H1 (cell line): ENCODE results near the gene VPS37C. TPM values are rescaled to one million over a fixed set of nuclear protein-coding genes. Genes with fewer than 3 reads are reported as not detected.

Experiments
- CTCF ChIA-PET: fragments of 300-600 bp; sonication (Branson Sonifier 250); formaldehyde crosslinking; loops from one replicate; lab custom pipeline; 2021; ENCODE audit not compliant: partially characterized antibody; lab: Charles Lee
- POLR2A ChIA-PET: fragments of 300-600 bp; sonication (Branson Sonifier 250); formaldehyde crosslinking; loops from one replicate; lab custom pipeline; 2021; ENCODE audit warnings: inconsistent platforms; ENCODE audit not compliant: partially characterized antibody; lab: Charles Lee
- DNase-seq, 2 experiments: peaks; one replicate each; pipeline versions ENCODE4 v3.0.0 to v3.0.0-alpha.2; 2010 to 2022; ENCODE audit warnings: low spot score in 2 of 2, low read depth in 1 of 2, mixed read lengths in 1 of 2
- FAIRE-seq: peaks from 2 replicates; lab custom pipeline; 2011; peaks lifted over from hg19 to GRCh38; lab: Jason Lieb, UNC
- H2AFZ ChIP-seq: 2 replicates; pipeline ENCODE4 v1.8.1; 2012; ENCODE audit warnings: low read length, inconsistent platforms
- H2AK5ac ChIP-seq: 2 replicates; pipeline ENCODE4 v1.6.1; 2013; ENCODE audit warnings: low read depth, low read length
- H2BK120ac ChIP-seq: replicated peaks from 2 replicates; pipeline ENCODE3; 2013; ENCODE audit warnings: low read depth, low read length, inconsistent platforms
- H2BK12ac ChIP-seq: 2 replicates; pipeline ENCODE4 v1.6.1; 2013; ENCODE audit warnings: low read depth, low read length
- H2BK15ac ChIP-seq: 2 replicates; pipeline ENCODE4 v1.6.1; 2013; ENCODE audit warnings: low read length
- H2BK20ac ChIP-seq: 2 replicates; pipeline ENCODE4 v1.6.1; 2013; ENCODE audit warnings: low read length
- H2BK5ac ChIP-seq: 2 replicates; pipeline ENCODE4 v1.6.1; 2013; ENCODE audit warnings: low read depth, low read length
- H3K14ac ChIP-seq: 2 replicates; pipeline ENCODE4 v1.6.1; 2013; ENCODE audit warnings: inconsistent platforms; ENCODE audit not compliant: insufficient read length
- H3K18ac ChIP-seq: 2 replicates; pipeline ENCODE4 v1.6.1; 2013; ENCODE audit warnings: low read length; ENCODE audit errors: extremely low read depth
- H3K23ac ChIP-seq: 2 replicates; pipeline ENCODE4 v1.6.1; 2013; ENCODE audit warnings: inconsistent platforms; ENCODE audit not compliant: insufficient read length
- H3K23me2 ChIP-seq: 2 replicates; pipeline ENCODE4 v1.6.1; 2013; ENCODE audit warnings: low read depth, low read length
- H3K27ac ChIP-seq: 2 replicates; pipeline ENCODE4 v1.6.1; 2011; ENCODE audit warnings: low read depth, low read length, inconsistent platforms
- H3K27me3 ChIP-seq, 4 experiments: replicated peaks in 1 of 4; 1 replicate in 1 of 4; 2 replicates in 3 of 4; pipeline versions ENCODE4 v1.6.1 to v1.8.1; 2011 to 2013; ENCODE audit warnings: low read length in 3 of 4, mild to moderate bottlenecking in 3 of 4, inconsistent platforms in 2 of 4, mixed read lengths in 2 of 4, moderate library complexity in 1 of 4; ENCODE audit not compliant: control insufficient read depth in 3 of 4, insufficient read depth in 3 of 4; ENCODE audit errors: extremely low read depth in 1 of 4
- H3K36me3 ChIP-seq, 4 experiments: 2 replicates each; pipeline versions ENCODE4 v1.6.1 to v1.8.1; 2011 to 2013; ENCODE audit warnings: mild to moderate bottlenecking in 4 of 4, low read length in 3 of 4, moderate library complexity in 2 of 4, control low read depth in 1 of 4, inconsistent platforms in 1 of 4; ENCODE audit not compliant: insufficient read depth in 4 of 4, control insufficient read depth in 2 of 4
- H3K4ac ChIP-seq: replicated peaks from 2 replicates; pipeline ENCODE3; 2013; ENCODE audit warnings: low read length, low read depth, mixed read lengths, inconsistent platforms; ENCODE audit not compliant: insufficient read length
- H3K4me1 ChIP-seq, 4 experiments: replicated peaks in 1 of 4; 1 replicate in 1 of 4; 2 replicates in 3 of 4; pipeline versions ENCODE4 v1.6.1 to v1.8.1; 2011 to 2013; ENCODE audit warnings: low read length in 3 of 4, inconsistent platforms in 2 of 4, mixed read lengths in 1 of 4; ENCODE audit not compliant: insufficient read depth in 4 of 4, control insufficient read depth in 3 of 4
- H3K4me2 ChIP-seq, 2 experiments: 2 replicates each; pipeline versions ENCODE4 v1.6.1 to v1.8.1; 2011 to 2013; ENCODE audit warnings: low read depth in 2 of 2, low read length in 2 of 2, control low read depth in 1 of 2, inconsistent platforms in 1 of 2, mild to moderate bottlenecking in 1 of 2; ENCODE audit not compliant: insufficient read depth in 1 of 2
- H3K4me3 ChIP-seq, 4 experiments: fragments of 200-600, 300-600 bp in 1 of 4; sonication (generic), shearing (Covaris generic), sonication (Bioruptor Twin) in 1 of 4; 2 replicates each; pipeline versions ENCODE4 v1.5.1 to v1.8.1; 2011 to 2016; ENCODE audit warnings: low read length in 4 of 4, low read depth in 3 of 4, control low read depth in 2 of 4, inconsistent platforms in 2 of 4, mild to moderate bottlenecking in 2 of 4, mixed read lengths in 1 of 4, moderate library complexity in 1 of 4; ENCODE audit not compliant: insufficient read depth in 2 of 4; ENCODE audit errors: extremely low read depth in 1 of 4
- H3K56ac ChIP-seq: replicated peaks from 2 replicates; pipeline ENCODE3; 2013; ENCODE audit warnings: low read depth, mild to moderate bottlenecking, mixed read lengths, low read length, inconsistent platforms; ENCODE audit not compliant: insufficient read length
- H3K79me1 ChIP-seq: 2 replicates; pipeline ENCODE4 v1.6.1; 2013; ENCODE audit warnings: low read depth, low read length, control low read depth
- H3K79me2 ChIP-seq, 2 experiments: 2 replicates each; pipeline versions ENCODE4 v1.6.1 to v1.8.1; 2012 to 2013; ENCODE audit warnings: low read length in 2 of 2, mild to moderate bottlenecking in 2 of 2, inconsistent platforms in 1 of 2; ENCODE audit not compliant: insufficient read depth in 2 of 2, control insufficient read depth in 1 of 2
- H3K9ac ChIP-seq, 4 experiments: replicated peaks in 1 of 4; 1 replicate in 1 of 4; 2 replicates in 3 of 4; pipeline versions ENCODE4 v1.6.1 to v1.8.1; 2011 to 2013; ENCODE audit warnings: low read depth in 3 of 4, low read length in 3 of 4, control low read depth in 2 of 4, mild to moderate bottlenecking in 2 of 4, moderate library complexity in 2 of 4, inconsistent platforms in 1 of 4; ENCODE audit errors: extremely low read depth in 1 of 4
- H3K9me3 ChIP-seq, 2 experiments: 2 replicates each; pipeline versions ENCODE4 v1.6.1 to v1.8.1; 2012 to 2013; ENCODE audit warnings: mild to moderate bottlenecking in 2 of 2, moderate library complexity in 2 of 2, control low read depth in 1 of 2, inconsistent platforms in 1 of 2, low read depth in 1 of 2, low read length in 1 of 2, mixed read lengths in 1 of 2; ENCODE audit not compliant: insufficient read depth in 2 of 2
- H4K20me1 ChIP-seq, 2 experiments: replicated peaks in 1 of 2; 2 replicates each; pipeline versions ENCODE3 to v1.8.1; 2011 to 2013; ENCODE audit warnings: inconsistent platforms in 2 of 2, low read length in 2 of 2, mild to moderate bottlenecking in 1 of 2; ENCODE audit not compliant: insufficient read depth in 2 of 2, control insufficient read depth in 1 of 2
- H4K5ac ChIP-seq: 2 replicates; pipeline ENCODE4 v1.6.1; 2013; ENCODE audit warnings: low read length, low read depth, mixed read lengths, inconsistent platforms; ENCODE audit not compliant: insufficient read length
- H4K8ac ChIP-seq: 2 replicates; pipeline ENCODE4 v1.8.0; 2013; ENCODE audit warnings: mild to moderate bottlenecking, moderate library complexity, low read length, inconsistent platforms; ENCODE audit not compliant: insufficient read depth; ENCODE audit errors: extremely low read depth
- H4K91ac ChIP-seq: replicated peaks from 2 replicates; pipeline ENCODE3; 2013; ENCODE audit warnings: low read length, mixed read lengths, inconsistent platforms; ENCODE audit not compliant: insufficient read length
- CBX8 ChIP-seq: fragments of 300-800, 300-1000 bp; sonication (generic); IDR thresholded peaks from 2 replicates; pipeline ENCODE4 v1.7.1; 2016; ENCODE audit warnings: low read depth, low read length, borderline replicate concordance
- CHD2 ChIP-seq: IDR thresholded peaks from 2 replicates; pipeline ENCODE4 v1.6.1; 2012; ENCODE audit warnings: low read length, improper control_type of control experiment
- GTF2F1 ChIP-seq: IDR thresholded peaks from 2 replicates; pipeline ENCODE4 v1.6.1; 2012; ENCODE audit warnings: low read depth, low read length, improper control_type of control experiment, borderline replicate concordance
- JUN ChIP-seq: IDR thresholded peaks from 2 replicates; pipeline ENCODE4 v1.6.1; 2011; ENCODE audit warnings: low read depth, mild to moderate bottlenecking, improper control_type of control experiment, low read length
- KDM5A ChIP-seq: fragments of 200-600 bp; IDR thresholded peaks from 2 replicates; pipeline ENCODE4 v1.7.1; 2012; ENCODE audit warnings: mild to moderate bottlenecking, low read length, inconsistent platforms, mixed read lengths
- NRF1 ChIP-seq: IDR thresholded peaks from 2 replicates; pipeline ENCODE4 v1.6.1; 2011; ENCODE audit warnings: mild to moderate bottlenecking, low read depth, low read length, improper control_type of control experiment
- SAP30 ChIP-seq: fragments of 300-600 bp; sonication (generic); IDR thresholded peaks from 2 replicates; pipeline ENCODE4 v1.7.1; 2012; ENCODE audit warnings: low read length, moderate library complexity, mild to moderate bottlenecking, inconsistent platforms; ENCODE audit not compliant: insufficient read depth, insufficient replicate concordance
- SP1 ChIP-seq: IDR thresholded peaks from 2 replicates; pipeline ENCODE4 v1.6.1; 2011; ENCODE audit warnings: low read depth, low read length
- SRF ChIP-seq: IDR thresholded peaks from 2 replicates; pipeline ENCODE4 v1.6.1; 2011; ENCODE audit warnings: mild to moderate bottlenecking, low read depth, low read length, moderate library complexity
- WGBS, 2 experiments: shearing (Covaris generic) in 1 of 2; methylation state at CpG; one replicate each; pipeline versions ENCODE4 v1.1.6 to v1.1.7; 2013 to 2015; ENCODE audit warnings: low lambda C conversion rate in 2 of 2, mixed read lengths in 2 of 2, inconsistent platforms in 1 of 2, low coverage in 1 of 2, missing lambda C conversion rate in 1 of 2; ENCODE audit not compliant: insufficient replicate concordance in 2 of 2, insufficient coverage in 1 of 2, insufficient read length in 1 of 2; ENCODE audit errors: extremely low coverage in 1 of 2, missing lambda C conversion rate in 1 of 2; 5-methylcytosine and 5-hydroxymethylcytosine counted together
- polyA plus RNA-seq, 7 experiments: library from polyadenylated mRNA; depleted of rRNA in 3 of 7; stranded (reverse) in 5 of 7; unstranded in 2 of 7; fragments of >200 nt in 5 of 7; fragments of 200-250 nt in 2 of 7; gene quantifications; 1 replicate in 5 of 7; 2 replicates in 1 of 7; 4 replicates in 1 of 7; pipeline versions ENCODE4 v1.2.1 to v1.2.3, GENCODE V29; 2011 to 2013; ENCODE audit warnings: missing spikeins in 2 of 7, mixed read lengths in 2 of 7
- total RNA-seq: library from RNA; stranded (reverse); fragmentation: NEBNext Ultra II Directional; extraction: Animal tissue kit (Norgen Biotek cat#: 25700); gene quantifications from 2 replicates; pipeline ENCODE4 v1.2.1, GENCODE V29; 2021

The VPS37C gene
- total and polyA plus RNA-seq, 2 of the 8 experiments (the other 6 are each of a cell fraction or from before 2014, with no cell fraction given), result 12.9 to 21.0 TPM

DNA sequence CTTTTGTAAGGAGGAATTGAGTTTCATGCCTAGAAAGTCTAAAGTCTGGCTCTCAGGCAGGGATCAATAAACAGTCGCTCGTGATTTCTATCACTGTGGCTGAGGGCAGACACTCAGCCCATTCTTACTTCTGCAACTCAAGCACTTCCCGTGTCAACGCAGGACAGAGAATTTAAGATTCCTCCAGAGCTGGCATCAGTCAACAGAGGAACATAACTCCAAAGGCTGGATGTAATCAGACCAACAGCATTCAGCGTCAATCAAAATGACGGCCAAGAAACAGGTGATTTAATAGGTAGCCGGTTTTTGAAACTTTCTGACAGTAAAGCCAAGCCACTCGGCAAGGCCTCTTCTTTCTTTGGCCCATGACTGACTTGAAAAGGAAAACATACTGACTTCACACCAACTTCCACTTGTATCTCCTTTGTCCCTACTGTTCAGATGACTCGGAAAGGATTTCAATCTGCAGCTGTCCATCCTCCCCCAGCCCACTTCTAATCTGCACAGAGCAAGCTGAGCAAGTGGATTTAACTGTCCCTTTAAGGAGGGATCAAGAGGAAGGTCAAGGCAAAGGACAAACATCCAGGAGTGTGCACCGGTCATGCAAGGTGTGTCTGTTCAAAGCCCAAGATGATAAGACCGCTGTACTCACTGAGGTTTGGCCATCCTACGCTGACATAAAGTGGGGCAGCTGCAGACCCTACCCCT lies 9.5 kb downstream of the VPS37C start:
- H2BK5ac ChIP-seq, result 0 out of 2 replicates have a peak overlapping the region, but pooled peaks have one; percentile 49
- no peak overlapping the region for H2BK12ac ChIP-seq
- H4K5ac ChIP-seq, result no peak overlapping the region
- no peak overlapping the region for H4K8ac ChIP-seq
- no peak overlapping the region for H2BK20ac ChIP-seq
- no peak overlapping the region for H2AFZ ChIP-seq
- 81% methylated on average over 12 of the region's 12 CpGs; no CpG with 5 or more reads in 1 of the 2 experiments for WGBS, 2 experiments
- no peak overlapping the region for H3K4me3 ChIP-seq
- H3K9ac ChIP-seq, result no peak overlapping the region
- no peak overlapping the region for H2BK15ac ChIP-seq
- FAIRE-seq (no peak), DNase-seq (no peak)
- H3K79me1 ChIP-seq, result peaks cover 13% of the 10 kb centered on the region
- H3K14ac ChIP-seq, result no peak overlapping the region
- H3K4ac ChIP-seq, result no peak overlapping the region
- H3K23ac ChIP-seq, result no peak overlapping the region
- H2AK5ac ChIP-seq, result no peak overlapping the region
- H3K27ac ChIP-seq, result no peak overlapping the region
- H3K36me3 ChIP-seq, result no peaks in the 10 kb centered on the region
- no peak overlapping the region for H3K56ac ChIP-seq
- POLR2A ChIA-PET, result interaction anchor here (0.6 to 3.8 kb wide), 3 partner anchors 8 to 145 kb away, joined by 3 to 12 read pairs (median 5); partner anchors contain the start of gene VPS37C
- H4K20me1 ChIP-seq, result peaks cover 5 to 14% of the 10 kb centered on the region in 2 experiments
- H4K91ac ChIP-seq, result no peak overlapping the region
- CTCF ChIA-PET, result interaction anchor here (0.5 to 2.3 kb wide), 6 partner anchors 10 to 206 kb away, joined by 3 to 7 read pairs (median 3); partner anchors contain the start of gene CD6
- H3K4me2 ChIP-seq, result peak overlapping the region in 1 of 2 experiments; percentile 27; a peak in 1 of 4 replicates
- H3K4me1 ChIP-seq, result peaks cover 2 to 21% (median 9%) of the 10 kb centered on the region in 4 experiments; a peak in 6 of 7 replicates
- peaks cover 0 to 67% of the 10 kb centered on the region in 2 experiments; a peak in 2 of 4 replicates for H3K79me2 ChIP-seq
- H3K9me3 ChIP-seq, result no peaks in the 10 kb centered on the region
- no peak overlapping the region for H3K18ac ChIP-seq
- no peaks in the 10 kb centered on the region for H3K23me2 ChIP-seq
- no peaks in the 10 kb centered on the region for H3K27me3 ChIP-seq
- TF ChIP-seq GTF2F1 (no peak), SAP30 (no peak), JUN (no peak), KDM5A (no peak), SRF (no peak), SP1 (no peak), CBX8 (no peak), CHD2 (no peak), NRF1 (no peak)
- H2BK120ac ChIP-seq, result no peak overlapping the region
